Astrocyte of the cerebellum (primary cell): Measurements from ENCODE around the gene TUBGCP6.

Source experiments
- DNase-seq: peaks from one replicate; pipeline ENCODE4 v3.0.0-alpha.2; 2011; ENCODE audit warnings: low read depth
- H3K4me3 ChIP-seq: 2 replicates; pipeline ENCODE4 v1.5.1; 2011; ENCODE audit warnings: mild to moderate bottlenecking, low read depth, low read length, moderate library complexity
- CTCF ChIP-seq: IDR thresholded peaks from 2 replicates; pipeline ENCODE4 v1.5.1; 2012; ENCODE audit warnings: low read length, low read depth, moderate library complexity, mild to moderate bottlenecking; ENCODE audit errors: missing control alignments
- in situ Hi-C: cut with HindIII; loops from 2 replicates; pipeline ENCODE4 v1.10.0; 2017; ENCODE audit warnings: low sequenced_read_pairs

Gene TUBGCP6

GRCh38 chr22:50283821-50284220 lies 39.0 kb upstream of the TUBGCP6 start:
- in situ Hi-C loops, result no loop called here
- no peak for DNase-seq
- no peak for TF ChIP-seq CTCF
- no peak overlapping the region for H3K4me3 ChIP-seq

GRCh38 chr22:50282361-50283155 lies 37.7 kb upstream of the TUBGCP6 start:
- H3K4me3 ChIP-seq, result no peak overlapping the region
- TF ChIP-seq CTCF, result no peak
- peak; percentile 45 for DNase-seq
- in situ Hi-C loops, result no loop called here

- no peak overlapping the region for H3K4me3 ChIP-seq
- no peak for DNase-seq
- in situ Hi-C loops, result no loop called here
- TF ChIP-seq CTCF, result no peak
These were observed 37.1 kb upstream of the TUBGCP6 start for GRCh38 chr22:50281957-50282356.

- no peak overlapping the region for H3K4me3 ChIP-seq
- in situ Hi-C loops, result no loop called here
- TF ChIP-seq CTCF, result no peak
- DNase-seq, result no peak
These were observed 36.5 kb upstream of the TUBGCP6 start for GRCh38 chr22:50281384-50281760.

- no peak for TF ChIP-seq CTCF
- no peak for DNase-seq
- in situ Hi-C loops, result no loop called here
- H3K4me3 ChIP-seq, result no peak overlapping the region
These were observed 36.0 kb upstream of the TUBGCP6 start for GRCh38 chr22:50280708-50281383.

GRCh38 chr22:50280022-50280707 lies 35.3 kb upstream of the TUBGCP6 start:
- TF ChIP-seq CTCF, result no peak
- in situ Hi-C loops, result no loop called here

More at GRCh38 chr22:50280022-50280707, 35.3 kb upstream of the TUBGCP6 start:
- H3K4me3 ChIP-seq, result no peak overlapping the region
- no peak for DNase-seq
